ENCODE results near the gene SH3BGRL3.
"Not testable (repeated sequence)": the region's sequence is repeated elsewhere in the genome, so short reads cannot be mapped to it uniquely, and the experiment has no call there.

The SH3BGRL3 gene

GRCh38 chr1:26290882-26291261 lies 11.0 kb downstream of the SH3BGRL3 start:
- DNase-seq (ENCODE audit: low spot score) = no peak

GRCh38 chr1:26291433-26291832 lies 11.5 kb downstream of the SH3BGRL3 start:
- no peak for DNase-seq (ENCODE audit: low spot score)

- DNase-seq (ENCODE audit: low spot score) = no peak
These were observed 12.1 kb downstream of the SH3BGRL3 start for GRCh38 chr1:26291939-26292338.

GRCh38 chr1:26292735-26293134 lies 12.8 kb downstream of the SH3BGRL3 start:
- not testable (repeated sequence) for DNase-seq (ENCODE audit: low spot score)

GRCh38 chr1:26293911-26294463 lies 14.1 kb downstream of the SH3BGRL3 start:
- no peak for DNase-seq (ENCODE audit: low spot score)

- DNase-seq (ENCODE audit: low spot score) = no peak
These were observed 15.6 kb downstream of the SH3BGRL3 start for GRCh38 chr1:26295194-26296138.

GRCh38 chr1:26296340-26297056 lies 16.6 kb downstream of the SH3BGRL3 start:
- no peak for DNase-seq (ENCODE audit: low spot score)

GRCh38 chr1:26297057-26297790 lies 17.3 kb downstream of the SH3BGRL3 start:
- DNase-seq (ENCODE audit: low spot score) = no peak

- DNase-seq (ENCODE audit: low spot score) = no peak
These were observed 17.9 kb downstream of the SH3BGRL3 start for GRCh38 chr1:26297791-26298124.

- DNase-seq (ENCODE audit: low spot score) = no peak
These were observed 20.8 kb downstream of the SH3BGRL3 start for GRCh38 chr1:26300578-26301275.

GRCh38 chr1:26302733-26303405 lies 23.0 kb downstream of the SH3BGRL3 start:
- DNase-seq (ENCODE audit: low spot score) = no peak

GRCh38 chr1:26305667-26306289 lies 25.9 kb downstream of the SH3BGRL3 start:
- DNase-seq (ENCODE audit: low spot score) = no peak

GRCh38 chr1:26306290-26307229 lies 26.7 kb downstream of the SH3BGRL3 start, which contains the start of gene UBXN11:
TSS of gene UBXN11 (minus strand) at chr1:26306636. CDS start at chr1:26302883, 3,753 bp downstream.
- DNase-seq (ENCODE audit: low spot score) = peak; percentile 96

GRCh38 chr1:26307363-26307781 lies 27.5 kb downstream of the SH3BGRL3 start:
- DNase-seq (ENCODE audit: low spot score) = peak; percentile 49

- not testable (repeated sequence) for DNase-seq (ENCODE audit: low spot score)
These were observed 28.3 kb downstream of the SH3BGRL3 start for GRCh38 chr1:26307966-26308899.

- no peak for DNase-seq (ENCODE audit: low spot score)
These were observed 34.6 kb downstream of the SH3BGRL3 start for GRCh38 chr1:26314501-26314900.

- no peak for DNase-seq (ENCODE audit: low spot score)
These were observed 36.3 kb downstream of the SH3BGRL3 start for GRCh38 chr1:26315874-26316850.

Data from CD4-positive, alpha-beta T cell treated with Interleukin-2 at 100 ng/mL for 4 hours (primary cell).